ENCODE measurements around the gene MFRP.

MFRP gene

DNA sequence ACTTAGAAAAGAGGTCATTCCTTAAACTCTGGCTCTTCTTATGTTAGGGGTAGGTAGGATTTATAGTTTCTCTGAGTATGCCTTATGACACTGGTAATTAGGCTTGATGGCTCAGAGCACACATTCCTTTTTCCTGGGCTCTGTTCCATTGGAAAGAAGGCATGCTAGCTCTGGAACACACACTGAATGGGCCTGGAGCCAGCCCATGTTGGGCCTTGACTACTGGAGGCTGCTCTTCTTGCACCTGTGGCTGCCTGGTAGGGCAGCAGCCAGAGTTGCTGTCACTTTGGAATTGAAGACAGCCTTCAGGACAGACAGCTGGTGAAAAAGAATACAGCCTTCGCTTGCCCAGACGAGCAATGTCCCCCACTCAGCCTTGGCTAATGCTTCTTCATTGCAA is 47.8 kb downstream of the MFRP start:
- DNase-seq (ENCODE audit: extremely low read depth in 1 of 2, low read depth in 1 of 2), result no peak

DNA sequence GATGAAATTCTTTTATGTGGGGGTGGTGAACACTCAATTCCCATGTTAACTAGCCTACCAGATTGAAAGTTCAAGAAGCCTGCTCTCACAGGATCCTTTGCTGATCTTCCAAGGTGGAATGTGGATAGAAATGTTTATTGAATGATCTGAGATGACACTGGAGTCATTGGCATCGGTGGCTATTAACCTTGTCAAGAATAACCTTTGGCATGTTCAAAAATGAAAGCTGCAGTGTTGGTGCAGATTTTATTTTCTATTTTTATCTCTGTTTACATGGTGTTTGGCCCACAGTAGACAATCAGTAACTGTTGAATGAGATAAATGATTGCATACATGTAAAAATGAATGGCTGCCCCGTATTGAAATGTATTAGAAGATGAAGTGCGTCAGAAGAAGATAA is 48.6 kb downstream of the MFRP start:
- no peak for DNase-seq (ENCODE audit: extremely low read depth in 1 of 2, low read depth in 1 of 2)

DNA sequence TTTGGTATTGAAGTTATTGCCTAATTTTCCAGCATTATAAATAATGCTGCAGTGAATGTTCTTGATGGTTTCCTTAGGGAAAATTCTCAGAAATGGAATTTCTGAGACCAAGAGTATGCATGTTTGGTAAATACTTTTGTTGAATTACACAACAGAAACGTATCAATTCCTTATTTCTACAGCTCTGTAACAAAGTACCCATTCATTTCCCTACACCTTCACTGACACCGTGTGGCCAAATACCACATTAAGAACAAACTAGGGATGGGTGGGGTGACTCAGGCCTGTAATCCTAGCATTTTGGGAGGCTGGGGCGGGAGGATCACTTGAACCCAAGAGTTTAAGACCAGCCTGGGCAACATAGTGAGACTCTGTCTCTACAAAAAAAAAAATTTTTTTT is 51.3 kb downstream of the MFRP start:
- DNase-seq (ENCODE audit: extremely low read depth in 1 of 2, low read depth in 1 of 2), result no peak

DNA sequence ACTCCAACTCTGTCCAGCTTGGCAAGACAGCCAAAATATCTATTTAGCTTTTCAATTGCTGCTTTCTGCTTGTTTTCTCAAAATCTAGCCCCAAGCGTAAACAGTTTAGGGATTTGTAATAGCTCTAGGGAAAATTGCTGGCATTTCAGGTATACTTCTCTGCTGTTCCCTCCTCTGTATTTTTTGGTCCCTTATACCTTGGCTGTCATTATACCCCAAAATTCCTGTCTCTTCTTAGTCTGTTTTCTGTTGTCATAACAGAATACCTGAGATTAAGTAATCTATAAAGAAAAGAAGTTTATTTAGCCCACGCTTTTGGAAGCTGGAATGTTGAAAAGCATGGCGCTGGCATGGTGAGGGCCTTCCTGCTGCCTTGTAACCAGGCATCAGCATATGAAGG is 53.0 kb downstream of the MFRP start:
- DNase-seq (ENCODE audit: extremely low read depth in 1 of 2, low read depth in 1 of 2), result no peak

DNA sequence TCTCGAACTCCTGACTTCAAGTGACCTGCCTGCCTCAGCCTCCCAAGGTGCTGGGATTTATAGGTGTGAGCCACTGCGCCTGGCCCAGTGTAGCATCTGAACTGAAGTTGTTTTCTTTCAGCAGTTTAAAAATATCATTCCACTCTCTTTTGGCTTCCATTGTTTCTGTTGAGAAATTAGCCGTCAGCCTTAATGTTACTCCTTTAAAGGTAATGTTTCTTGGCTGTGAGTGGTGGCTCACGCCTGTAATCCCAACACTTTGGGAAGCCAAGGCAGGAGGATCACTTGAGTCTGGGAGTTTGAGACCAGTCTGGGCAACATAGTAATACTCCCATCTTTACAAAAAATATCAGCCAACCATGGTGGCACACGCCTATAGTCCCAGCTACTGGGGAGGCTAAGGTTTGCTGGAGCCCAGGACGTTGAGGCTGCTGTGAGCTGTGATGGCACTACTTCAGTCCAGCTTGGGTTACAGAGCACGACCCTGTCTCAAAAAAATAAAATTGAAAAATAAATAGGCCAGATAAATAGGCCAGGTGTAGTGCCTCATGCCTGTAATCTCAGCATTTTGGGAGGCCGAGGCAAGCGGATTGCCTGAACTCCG is 55.5 kb downstream of the MFRP start:
- DNase-seq (ENCODE audit: extremely low read depth in 1 of 2, low read depth in 1 of 2), result no peak

Measured in activated CD8-positive, alpha-beta memory T cell treated with anti-CD3 and anti-CD28 coated beads for 1 hour (primary cell).